Right forelimb (tissue), 1 donor: Measurements from ENCODE around the gene PLG.
"Not testable (repeated sequence)": the region's sequence is repeated elsewhere in the genome, so short reads cannot be mapped to it uniquely, and the experiment has no call there.

Source experiments
- DNase-seq: peaks from one replicate; pipeline ENCODE4 v3.0.0-alpha.2; 2018

PLG gene

GRCh38 chr6:160701918-160702680 lies at the start of gene PLG:
Gene PLG (plus strand): TSS chr6:160702244. CDS start chr6:160702305, 61 bp downstream.
- DNase-seq, result not testable (repeated sequence)

- DNase-seq, result no peak
Measured at GRCh38 chr6:160659562-160659961, 42.5 kb upstream of the PLG start.

- DNase-seq, result no peak
Measured at GRCh38 chr6:160661216-160661615, 40.8 kb upstream of the PLG start.

- no peak for DNase-seq
Measured at GRCh38 chr6:160662429-160662828, 39.6 kb upstream of the PLG start.

- no peak for DNase-seq
Measured at GRCh38 chr6:160662842-160663241, 39.2 kb upstream of the PLG start.

- not testable (repeated sequence) for DNase-seq
Measured at GRCh38 chr6:160664198-160664597, 37.8 kb upstream of the PLG start, which contains the start of gene LPA. Gene LPA (minus strand): TSS chr6:160664275. CDS start chr6:160664214, 61 bp downstream.

GRCh38 chr6:160667639-160668481 lies 34.2 kb upstream of the PLG start:
- no peak for DNase-seq

- no peak for DNase-seq
Measured at GRCh38 chr6:160668589-160668988, 33.5 kb upstream of the PLG start.

- DNase-seq, result not testable (repeated sequence)
Measured at GRCh38 chr6:160676418-160676817, 25.6 kb upstream of the PLG start.

GRCh38 chr6:160678230-160678629 lies 23.8 kb upstream of the PLG start:
- no peak for DNase-seq

GRCh38 chr6:160678744-160679401 lies 23.2 kb upstream of the PLG start:
- DNase-seq, result no peak

GRCh38 chr6:160679402-160679769 lies 22.7 kb upstream of the PLG start:
- peak; percentile 47 for DNase-seq

GRCh38 chr6:160685101-160685761 lies 16.8 kb upstream of the PLG start:
- not testable (repeated sequence) for DNase-seq

- no peak for DNase-seq
Measured at GRCh38 chr6:160685762-160686450, 16.1 kb upstream of the PLG start.

- DNase-seq, result no peak
Measured at GRCh38 chr6:160690458-160690857, 11.6 kb upstream of the PLG start.

- DNase-seq, result no peak
Measured at GRCh38 chr6:160691617-160692016, 10.4 kb upstream of the PLG start.

GRCh38 chr6:160692369-160692959 lies 9.6 kb upstream of the PLG start:
- DNase-seq, result no peak

- DNase-seq, result not testable (repeated sequence)
Measured at GRCh38 chr6:160695025-160695424, 7.0 kb upstream of the PLG start.

- not testable (repeated sequence) for DNase-seq
Measured at GRCh38 chr6:160695622-160696021, 6.4 kb upstream of the PLG start.

GRCh38 chr6:160696884-160697283 lies 5.2 kb upstream of the PLG start:
- DNase-seq, result not testable (repeated sequence)

- no peak for DNase-seq
Measured at GRCh38 chr6:160697826-160698225, 4.2 kb upstream of the PLG start.

GRCh38 chr6:160704688-160705087 lies 2.6 kb downstream of the PLG start:
- not testable (repeated sequence) for DNase-seq
